GM18858 (cell line): Measurements from ENCODE around the gene BMP2.

ENCODE experiments used
- ATAC-seq: cut with Tn5 transposase; IDR thresholded peaks from one replicate; pipeline ENCODE4 v1.9.1; 2021; ENCODE audit not compliant: unreplicated experiment

Gene BMP2

DNA sequence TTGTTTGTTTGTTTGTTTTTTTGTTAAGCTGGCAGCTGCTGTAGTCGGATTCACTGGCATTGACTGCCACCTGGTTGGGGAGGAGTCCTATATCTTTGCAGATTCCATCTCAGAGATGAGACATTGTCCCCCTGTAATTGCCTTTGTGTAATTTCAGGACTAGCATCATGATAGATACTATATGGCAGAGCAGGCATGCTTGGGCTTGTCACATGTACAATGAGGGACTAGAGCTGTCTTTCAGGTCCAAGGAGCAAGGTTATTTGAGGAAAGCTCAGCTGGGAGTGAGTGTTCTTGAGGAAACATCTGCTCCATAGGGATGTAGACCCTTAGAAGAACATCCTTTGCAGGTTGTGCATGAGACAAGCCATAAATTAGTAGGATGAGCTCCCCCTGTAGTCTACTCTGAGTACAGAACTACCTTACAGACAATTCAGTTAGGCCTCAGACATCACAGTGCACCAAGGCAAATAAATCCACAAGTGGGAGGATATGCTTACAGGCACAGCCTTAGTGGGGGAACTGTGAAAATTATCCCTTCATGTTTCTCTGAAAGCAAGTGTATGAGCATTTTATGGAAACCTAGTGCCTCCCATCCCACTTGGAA is 62.1 kb downstream of the BMP2 start:
- no peak for ATAC-seq
